Central memory CD4-positive, alpha-beta T cell (primary cell): ENCODE measurements around the gene MOK.

ENCODE experiments used
- DNase-seq: peaks from one replicate; pipeline ENCODE4 v3.0.0; 2022

Gene MOK

GRCh38 chr14:102283631-102284129 lies 21.3 kb downstream of the MOK start:
- DNase-seq, result no peak

GRCh38 chr14:102282751-102283465 lies 22.1 kb downstream of the MOK start:
- DNase-seq, result no peak

- DNase-seq, result no peak
Measured at GRCh38 chr14:102280376-102280962, 24.5 kb downstream of the MOK start.

GRCh38 chr14:102279688-102280348 lies 25.1 kb downstream of the MOK start:
- no peak for DNase-seq

- DNase-seq, result no peak
Measured at GRCh38 chr14:102279282-102279681, 25.7 kb downstream of the MOK start.

GRCh38 chr14:102278631-102278935 lies 26.4 kb downstream of the MOK start:
- no peak for DNase-seq

- no peak for DNase-seq
Measured at GRCh38 chr14:102277874-102278630, 26.9 kb downstream of the MOK start.

GRCh38 chr14:102275866-102276265 lies 29.1 kb downstream of the MOK start:
- no peak for DNase-seq

GRCh38 chr14:102272392-102272791 lies 32.6 kb downstream of the MOK start:
- DNase-seq, result no peak

- DNase-seq, result no peak
Measured at GRCh38 chr14:102264775-102265174, 40.2 kb downstream of the MOK start.

GRCh38 chr14:102264355-102264754 lies 40.6 kb downstream of the MOK start:
- no peak for DNase-seq

GRCh38 chr14:102262929-102263462 lies 42.0 kb downstream of the MOK start:
- DNase-seq, result no peak

- no peak for DNase-seq
Measured at GRCh38 chr14:102258136-102258535, 46.8 kb downstream of the MOK start.

GRCh38 chr14:102256716-102257115 lies 48.2 kb downstream of the MOK start:
- DNase-seq, result no peak

GRCh38 chr14:102255401-102256190 lies 49.4 kb downstream of the MOK start:
- no peak for DNase-seq

GRCh38 chr14:102252834-102253801 lies 51.8 kb downstream of the MOK start:
- no peak for DNase-seq

- no peak for DNase-seq
Measured at GRCh38 chr14:102251161-102251560, 53.8 kb downstream of the MOK start.

- no peak for DNase-seq
Measured at GRCh38 chr14:102250636-102251035, 54.3 kb downstream of the MOK start.

- DNase-seq, result no peak
Measured at GRCh38 chr14:102249981-102250380, 55.0 kb downstream of the MOK start.

- no peak for DNase-seq
Measured at GRCh38 chr14:102249041-102249440, 55.9 kb downstream of the MOK start.

GRCh38 chr14:102248121-102248520 lies 56.8 kb downstream of the MOK start:
- DNase-seq, result no peak
